ENCODE data around the gene RER1. TPM values are rescaled to one million over a fixed set of nuclear protein-coding genes. Genes with fewer than 3 reads are reported as not detected.

Gene RER1
- total RNA-seq, 1 donor from 2014 or later: 133 TPM

GRCh38 chr1:2446861-2447260, 55.2 kb downstream of the RER1 start:
- H3K4me1 ChIP-seq: no peaks in the 10 kb centered on the region
- TF ChIP-seq CTCF (IDR thresholded peaks at IDR 0.05): no peak
- no peak for ATAC-seq
- DNase-seq: no peak
- no peaks in the 10 kb centered on the region for H3K9me3 ChIP-seq
- intact Hi-C loops (cut with DNase I): no loop called here
- no peaks in the 10 kb centered on the region for H3K36me3 ChIP-seq
- no peak overlapping the region for H3K4me3 ChIP-seq
- no peak overlapping the region for H3K27ac ChIP-seq
- peaks cover 56% of the 10 kb centered on the region for H3K27me3 ChIP-seq (ENCODE audit: low read depth)

- intact Hi-C loops (cut with DNase I): no loop called here
- TF ChIP-seq CTCF (IDR thresholded peaks at IDR 0.05): no peak
- H3K36me3 ChIP-seq: no peaks in the 10 kb centered on the region
- H3K4me3 ChIP-seq: no peak overlapping the region
- ATAC-seq: no peak
- peaks cover 56% of the 10 kb centered on the region for H3K27me3 ChIP-seq (ENCODE audit: low read depth)
- H3K9me3 ChIP-seq: no peaks in the 10 kb centered on the region
- no peaks in the 10 kb centered on the region for H3K4me1 ChIP-seq
- no peak overlapping the region for H3K27ac ChIP-seq
- no peak for DNase-seq
Measured at GRCh38 chr1:2447276-2448097, 55.8 kb downstream of the RER1 start.

- no peak overlapping the region for H3K4me3 ChIP-seq
- no peak for DNase-seq
- no peaks in the 10 kb centered on the region for H3K4me1 ChIP-seq
- intact Hi-C loops (cut with DNase I): no loop called here
- no peaks in the 10 kb centered on the region for H3K9me3 ChIP-seq
- H3K36me3 ChIP-seq: no peaks in the 10 kb centered on the region
- TF ChIP-seq CTCF (IDR thresholded peaks at IDR 0.05): no peak
- no peak for ATAC-seq
- H3K27ac ChIP-seq: no peak overlapping the region
- H3K27me3 ChIP-seq (ENCODE audit: low read depth): peaks cover 56% of the 10 kb centered on the region
Measured at GRCh38 chr1:2448098-2448445, 56.4 kb downstream of the RER1 start.

GRCh38 chr1:2449636-2450454, 58.2 kb downstream of the RER1 start:
- Histone ChIP-seq H3K27me3 (ENCODE audit: low read depth) (peaks cover 60% of the 10 kb centered on the region), H3K36me3 (no peaks in the 10 kb centered on the region), H3K9me3 (no peaks in the 10 kb centered on the region), H3K4me3 (no peak overlapping the region), H3K4me1 (no peaks in the 10 kb centered on the region), H3K27ac (no peak overlapping the region)
- ATAC-seq (no peak), DNase-seq (no peak)
- TF ChIP-seq CTCF (IDR thresholded peaks at IDR 0.05): no peak
- intact Hi-C loops (cut with DNase I): no loop called here

- TF ChIP-seq CTCF (IDR thresholded peaks at IDR 0.05): no peak
- no peaks in the 10 kb centered on the region for H3K4me1 ChIP-seq
- no peaks in the 10 kb centered on the region for H3K9me3 ChIP-seq
- intact Hi-C loops (cut with DNase I): no loop called here
- H3K4me3 ChIP-seq: no peak overlapping the region
- ATAC-seq (no peak), DNase-seq (no peak)
- no peak overlapping the region for H3K27ac ChIP-seq
- no peaks in the 10 kb centered on the region for H3K36me3 ChIP-seq
- H3K27me3 ChIP-seq (ENCODE audit: low read depth): peaks cover 56% of the 10 kb centered on the region
Measured at GRCh38 chr1:2451741-2452140, 60.1 kb downstream of the RER1 start.

All from lower lobe of right lung (tissue), 2 donors.